ENCODE results near the gene EXOG.

The EXOG gene, protein sequence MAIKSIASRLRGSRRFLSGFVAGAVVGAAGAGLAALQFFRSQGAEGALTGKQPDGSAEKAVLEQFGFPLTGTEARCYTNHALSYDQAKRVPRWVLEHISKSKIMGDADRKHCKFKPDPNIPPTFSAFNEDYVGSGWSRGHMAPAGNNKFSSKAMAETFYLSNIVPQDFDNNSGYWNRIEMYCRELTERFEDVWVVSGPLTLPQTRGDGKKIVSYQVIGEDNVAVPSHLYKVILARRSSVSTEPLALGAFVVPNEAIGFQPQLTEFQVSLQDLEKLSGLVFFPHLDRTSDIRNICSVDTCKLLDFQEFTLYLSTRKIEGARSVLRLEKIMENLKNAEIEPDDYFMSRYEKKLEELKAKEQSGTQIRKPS

GRCh38 chr3:38496131-38496910, at the start of gene EXOG:
EXOG (plus strand) TSS chr3:38496340; CDS start chr3:38496368, 28 bp downstream.
- peak; percentile 100 for DNase-seq (ENCODE audit: low spot score)

- no peak for DNase-seq (ENCODE audit: low spot score)
Observed at GRCh38 chr3:38446812-38447211, 49.3 kb upstream of the EXOG start.

DNA sequence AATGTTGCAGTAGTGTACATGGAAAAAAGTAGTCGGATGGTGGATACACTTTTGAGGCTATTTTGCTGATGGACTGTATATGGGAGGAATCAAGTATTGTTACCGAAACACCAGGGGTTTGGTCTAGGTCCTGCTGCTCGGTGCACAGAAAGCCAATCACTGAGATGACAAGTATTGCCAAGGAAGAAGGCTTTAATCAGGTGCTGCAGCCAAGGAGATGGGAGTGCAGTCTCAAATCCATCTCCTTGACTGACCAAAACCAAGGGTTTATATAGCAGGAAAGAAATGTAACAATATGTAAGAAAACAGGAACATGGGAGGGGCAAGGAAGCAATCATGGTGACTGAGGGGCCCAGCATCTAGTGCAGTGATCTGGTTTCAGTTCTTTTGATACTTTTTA, 45.3 kb upstream of the EXOG start:
- DNase-seq (ENCODE audit: low spot score) = no peak

GRCh38 chr3:38453075-38453912, 42.8 kb upstream of the EXOG start, which contains the start of gene ACVR2B:
ACVR2B (plus strand) TSS chr3:38453890; CDS start chr3:38454323, 433 bp downstream.
- peak; percentile 89 for DNase-seq (ENCODE audit: low spot score)

GRCh38 chr3:38453913-38454177, 42.3 kb upstream of the EXOG start:
- no peak for DNase-seq (ENCODE audit: low spot score)

DNA sequence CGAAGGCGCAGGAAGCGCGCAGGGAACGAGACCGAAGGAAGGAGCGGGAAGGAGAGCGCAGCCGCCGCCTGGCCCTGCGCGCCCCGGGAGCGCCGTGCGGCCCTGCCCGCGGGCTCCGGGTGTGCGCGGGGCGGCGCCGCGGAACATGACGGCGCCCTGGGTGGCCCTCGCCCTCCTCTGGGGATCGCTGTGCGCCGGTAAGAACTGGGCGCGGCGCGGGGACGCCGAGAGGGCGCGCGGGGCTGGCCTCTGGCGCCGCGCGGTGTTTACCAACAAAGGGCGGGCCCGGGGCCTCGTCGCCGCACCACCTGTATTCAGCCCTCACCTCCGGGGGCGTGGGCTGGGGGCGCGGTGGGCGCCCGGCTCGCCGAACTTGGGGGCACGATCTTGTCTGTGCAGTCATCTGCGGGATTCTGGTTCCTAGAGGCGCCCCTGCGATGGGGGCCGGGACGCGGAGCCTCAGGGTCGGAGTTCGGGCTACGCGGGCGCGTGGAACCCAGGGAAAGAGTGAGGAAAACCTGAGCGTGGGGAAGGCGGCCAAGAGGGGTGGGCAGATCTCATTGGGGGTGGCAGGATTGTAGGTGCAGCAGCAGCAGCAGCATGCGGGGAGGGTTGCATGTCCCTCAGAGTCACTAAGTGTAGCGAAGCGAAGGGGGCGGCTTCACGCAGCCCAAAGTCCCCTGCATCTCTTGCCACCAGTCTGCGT, 41.8 kb upstream of the EXOG start:
- DNase-seq (ENCODE audit: low spot score) = peak; percentile 35

DNA sequence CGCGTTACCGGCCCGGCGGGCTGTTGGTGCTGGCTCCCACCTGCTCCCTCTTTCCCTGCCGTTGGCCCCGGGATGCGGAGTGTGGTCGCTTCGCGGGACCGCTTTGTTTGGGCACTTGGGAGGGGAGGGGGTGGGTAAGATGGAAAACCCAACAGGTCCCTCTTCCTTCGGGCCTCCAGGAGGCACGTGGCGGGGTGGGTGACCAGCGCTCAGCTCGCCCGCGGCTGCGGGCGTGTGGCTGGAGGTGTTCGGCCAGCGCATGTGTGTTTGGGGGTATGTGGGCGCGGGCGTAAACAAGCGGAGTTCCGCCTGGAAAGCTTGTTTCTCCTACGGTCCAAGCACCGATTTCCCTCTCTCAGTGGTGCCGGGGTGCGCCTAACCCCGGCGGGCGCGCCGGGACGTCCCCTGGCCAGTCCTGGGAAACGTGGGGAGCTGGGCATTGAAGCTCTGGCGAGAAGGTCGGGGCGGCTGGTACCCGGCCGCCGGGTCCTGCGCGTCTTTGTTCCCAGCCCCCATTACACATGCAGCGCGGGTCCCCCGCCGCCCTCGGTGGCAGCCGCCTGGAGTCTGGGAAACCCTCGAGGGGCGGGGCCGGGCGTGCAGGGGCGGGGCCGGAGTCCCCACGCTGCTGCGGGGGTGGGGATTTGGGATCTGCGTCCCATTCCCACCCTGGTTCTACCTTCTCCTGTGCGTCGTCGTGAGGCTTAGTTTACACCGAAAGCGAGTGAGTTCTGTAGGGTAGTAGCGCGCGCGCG, 41.1 kb upstream of the EXOG start:
- DNase-seq (ENCODE audit: low spot score) = peak; percentile 57

GRCh38 chr3:38455639-38456430, 40.3 kb upstream of the EXOG start:
- no peak for DNase-seq (ENCODE audit: low spot score)

GRCh38 chr3:38457111-38458003, 38.8 kb upstream of the EXOG start:
- DNase-seq (ENCODE audit: low spot score) = peak; percentile 19

DNA sequence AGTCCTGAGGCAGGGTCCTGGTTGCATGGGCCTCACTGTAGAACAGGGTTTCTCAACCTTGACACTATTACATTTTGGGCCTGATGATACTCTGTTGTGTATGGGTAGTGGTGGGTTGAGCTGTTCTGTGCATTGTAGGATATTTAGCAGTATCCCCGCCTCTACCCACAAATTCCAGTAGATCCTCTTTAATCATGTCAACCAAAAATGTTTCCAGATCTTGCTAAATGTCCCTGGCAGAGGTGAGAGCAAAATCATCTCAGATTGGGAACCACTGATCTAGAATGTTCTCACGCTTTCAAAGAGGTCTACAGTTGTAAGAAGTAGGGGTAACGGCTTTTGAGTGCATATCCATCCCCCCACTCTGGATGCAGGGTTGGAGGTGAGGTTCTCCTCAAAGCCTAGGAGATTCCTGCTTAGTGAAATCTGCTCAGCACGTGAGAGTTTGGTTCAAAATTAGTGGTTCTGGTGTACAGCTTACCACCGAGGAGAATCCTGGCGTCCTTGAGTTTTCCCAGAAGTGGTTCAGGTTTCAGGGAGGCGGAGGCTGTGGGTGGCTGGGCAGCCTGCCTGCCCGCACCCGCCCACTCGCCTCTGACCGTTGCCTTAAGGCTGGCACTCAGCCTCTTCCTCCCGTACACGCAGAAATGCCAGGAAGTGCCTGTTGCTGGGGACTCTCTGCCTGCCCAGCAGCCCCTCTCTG, 37.2 kb upstream of the EXOG start:
- peak; percentile 77 for DNase-seq (ENCODE audit: low spot score)

- no peak for DNase-seq (ENCODE audit: low spot score)
Observed at GRCh38 chr3:38459499-38460048, 36.6 kb upstream of the EXOG start.

GRCh38 chr3:38460377-38461270, 35.5 kb upstream of the EXOG start:
- DNase-seq (ENCODE audit: low spot score) = no peak

DNA sequence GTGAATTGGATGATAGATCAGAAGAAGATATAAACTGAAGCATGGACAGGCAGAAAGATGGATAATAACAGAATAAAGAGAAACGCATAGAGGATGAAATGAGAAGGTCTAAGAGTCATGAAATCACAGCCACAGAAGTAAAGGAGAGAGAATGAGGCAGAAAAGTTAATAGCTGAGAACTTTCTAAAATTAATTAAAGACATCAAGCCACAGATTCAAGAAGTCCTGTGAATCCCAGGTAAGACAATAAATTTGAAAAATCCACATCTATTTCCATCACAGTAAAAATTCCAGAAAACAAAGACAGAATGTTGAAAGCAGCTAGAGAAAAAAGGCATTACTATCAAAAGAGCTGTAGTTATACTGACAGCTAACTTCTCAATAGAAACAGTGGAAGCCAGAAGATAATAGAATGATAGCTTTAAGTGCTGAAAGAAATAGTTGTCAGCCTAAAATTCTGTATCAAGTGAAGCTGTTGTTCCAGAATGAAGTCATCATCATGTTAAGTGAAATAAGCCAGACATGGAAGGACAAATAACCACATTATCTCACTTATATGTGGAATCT, 30.5 kb upstream of the EXOG start:
- no peak for DNase-seq (ENCODE audit: low spot score)

- no peak for DNase-seq (ENCODE audit: low spot score)
Observed at GRCh38 chr3:38468765-38469164, 27.4 kb upstream of the EXOG start.

GRCh38 chr3:38469852-38470251, 26.3 kb upstream of the EXOG start:
- no peak for DNase-seq (ENCODE audit: low spot score)

DNA sequence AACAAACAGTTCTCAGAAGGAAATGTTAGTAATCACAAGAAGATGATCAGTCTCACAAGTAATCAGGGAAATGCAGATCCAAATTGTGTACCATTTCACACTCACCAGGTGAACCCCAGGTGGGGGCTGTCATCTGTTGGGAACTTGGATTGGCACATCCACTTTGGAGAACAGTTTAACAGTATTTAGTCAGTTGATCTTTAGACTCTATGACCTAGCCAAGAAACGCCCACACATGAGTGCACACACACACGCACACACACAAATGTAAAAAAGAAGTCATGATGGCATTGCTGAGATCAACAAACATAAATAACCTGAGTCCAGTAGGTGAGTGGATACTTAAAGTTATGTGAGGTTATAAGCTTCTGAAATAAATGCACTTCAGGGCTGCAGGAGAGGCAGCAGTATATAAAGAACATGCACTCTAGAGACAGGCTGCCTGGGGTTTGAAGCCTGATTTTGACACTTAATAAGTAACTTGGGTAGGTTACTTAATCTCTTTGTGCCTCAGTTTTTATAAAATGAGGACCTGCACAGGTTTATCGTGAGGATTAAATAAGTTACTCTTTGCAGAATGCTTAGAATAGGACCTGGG, 24.8 kb upstream of the EXOG start:
- DNase-seq (ENCODE audit: low spot score) = no peak

GRCh38 chr3:38472342-38472741, 23.8 kb upstream of the EXOG start:
- DNase-seq (ENCODE audit: low spot score) = no peak

All from AG08395 (cell line).